HEK293 (cell line): ENCODE data around the gene MBOAT2.

ENCODE experiments used
- CTCF ChIA-PET: fragments of 350-600 bp; formaldehyde crosslinking; extraction: SDS; loops from one replicate; lab custom pipeline; 2021; ENCODE audit warnings: antibody characterized with exemption; lab: Yijun Ruan, JAX
- POLR2A ChIA-PET: fragments of 300-600 bp; formaldehyde crosslinking; extraction: SDS; loops from one replicate; lab custom pipeline; 2020; ENCODE audit warnings: antibody characterized with exemption, inconsistent platforms; lab: Yijun Ruan, JAX
- H3K27ac ChIP-seq: fragments of 200-500 bp; sonication (Bioruptor generic); 2 replicates; pipeline ENCODE4 v1.5.1; 2014; ENCODE audit warnings: low read depth, low read length, control low read depth, inconsistent platforms; ENCODE audit errors: extremely low read depth
- H3K36me3 ChIP-seq, 2 experiments: fragments of 200-500 bp in 1 of 2; sonication (Bioruptor generic) in 1 of 2; 1 replicate in 1 of 2; 2 replicates in 1 of 2; pipeline ENCODE4 v1.5.1; 2014 to 2017; ENCODE audit warnings: inconsistent platforms in 2 of 2, low read length in 2 of 2; ENCODE audit not compliant: control insufficient read depth in 2 of 2, insufficient read depth in 1 of 2
- H3K4me1 ChIP-seq: fragments of 200-500 bp; sonication (Bioruptor generic); 2 replicates; pipeline ENCODE4 v1.5.1; 2014; ENCODE audit warnings: mild to moderate bottlenecking, low read length, inconsistent platforms; ENCODE audit not compliant: control insufficient read depth, insufficient read depth
- H3K4me3 ChIP-seq: 2 replicates; pipeline ENCODE4 v1.5.1; 2011; ENCODE audit warnings: low read depth, mild to moderate bottlenecking, control low read depth, low read length, moderate library complexity
- H3K9me3 ChIP-seq: fragments of 200-500 bp; sonication (Bioruptor generic); 2 replicates; pipeline ENCODE4 v1.5.1; 2014; ENCODE audit warnings: low read depth, low read length, inconsistent platforms; ENCODE audit not compliant: control insufficient read depth, insufficient read depth
- TRIM28 ChIP-seq: IDR thresholded peaks from 2 replicates; pipeline ENCODE4 v1.6.1; 2011; ENCODE audit warnings: low read length, control low read depth, borderline replicate concordance
- YY1 ChIP-seq: fragments of 450-650 bp; formaldehyde crosslinking; IDR thresholded peaks from 2 replicates; pipeline ENCODE4 v1.5.1; 2018; ENCODE audit warnings: missing biosample characterization, missing genetic modification characterization
- ZNF133 ChIP-seq: fragments of 450-650 bp; formaldehyde crosslinking; IDR thresholded peaks from 2 replicates; pipeline ENCODE4 v1.5.1; 2016; ENCODE audit warnings: missing biosample characterization, missing genetic modification characterization
- ZNF140 ChIP-seq: fragments of 450-650 bp; formaldehyde crosslinking; IDR thresholded peaks from 2 replicates; pipeline ENCODE4 v1.5.1; 2016; ENCODE audit warnings: missing biosample characterization, missing genetic modification characterization
- ZNF19 ChIP-seq: fragments of 450-650 bp; formaldehyde crosslinking; IDR thresholded peaks from 2 replicates; pipeline ENCODE4; 2016; ENCODE audit warnings: missing biosample characterization, missing genetic modification characterization, low read depth
- ZNF274 ChIP-seq, 2 experiments: fragments of 200-500 bp in 1 of 2; fragments of 450-650 bp in 1 of 2; sonication (Bioruptor generic) in 1 of 2; formaldehyde crosslinking in 1 of 2; IDR thresholded peaks; 2 replicates each; pipeline versions ENCODE4 v1.5.1 to v1.6.1; 2014 to 2016; ENCODE audit warnings: borderline replicate concordance in 1 of 2, inconsistent platforms in 1 of 2, low read length in 1 of 2, missing biosample characterization in 1 of 2, missing genetic modification characterization in 1 of 2
- ZNF394 ChIP-seq: fragments of 450-650 bp; formaldehyde crosslinking; IDR thresholded peaks from 2 replicates; pipeline ENCODE4 v1.5.1; 2016; ENCODE audit warnings: missing biosample characterization, missing genetic modification characterization, mild to moderate bottlenecking, moderate library complexity, borderline replicate concordance
- ZNF561 ChIP-seq: fragments of 450-650 bp; IDR thresholded peaks from 2 replicates; pipeline ENCODE4 v1.5.1; 2018; ENCODE audit warnings: missing biosample characterization, missing genetic modification characterization, borderline replicate concordance
- ZNF596 ChIP-seq: fragments of 450-650 bp; IDR thresholded peaks from 2 replicates; pipeline ENCODE4 v1.5.0; 2018; ENCODE audit warnings: missing biosample characterization, mild to moderate bottlenecking, missing genetic modification characterization, moderate library complexity
- ZNF629 ChIP-seq: fragments of 450-650 bp; formaldehyde crosslinking; IDR thresholded peaks from 2 replicates; pipeline ENCODE4 v1.5.1; 2017; ENCODE audit warnings: missing biosample characterization, missing genetic modification characterization
- TF ChIP-seq, protein P1 (sequence below): fragments of 450-650 bp; formaldehyde crosslinking; IDR thresholded peaks from 2 replicates; pipeline ENCODE4 v1.5.1; 2016; ENCODE audit warnings: missing biosample characterization, missing genetic modification characterization
- TF ChIP-seq, protein P2 (sequence below): fragments of 450-650 bp; formaldehyde crosslinking; IDR thresholded peaks from 2 replicates; pipeline ENCODE4 v1.5.1; 2016; ENCODE audit warnings: missing biosample characterization, missing genetic modification characterization
- TF ChIP-seq, protein P3 (sequence below): fragments of 450-650 bp; formaldehyde crosslinking; IDR thresholded peaks from 2 replicates; pipeline ENCODE4 v1.5.1; 2016; ENCODE audit warnings: missing biosample characterization, missing genetic modification characterization, borderline replicate concordance

MBOAT2 gene

DNA sequence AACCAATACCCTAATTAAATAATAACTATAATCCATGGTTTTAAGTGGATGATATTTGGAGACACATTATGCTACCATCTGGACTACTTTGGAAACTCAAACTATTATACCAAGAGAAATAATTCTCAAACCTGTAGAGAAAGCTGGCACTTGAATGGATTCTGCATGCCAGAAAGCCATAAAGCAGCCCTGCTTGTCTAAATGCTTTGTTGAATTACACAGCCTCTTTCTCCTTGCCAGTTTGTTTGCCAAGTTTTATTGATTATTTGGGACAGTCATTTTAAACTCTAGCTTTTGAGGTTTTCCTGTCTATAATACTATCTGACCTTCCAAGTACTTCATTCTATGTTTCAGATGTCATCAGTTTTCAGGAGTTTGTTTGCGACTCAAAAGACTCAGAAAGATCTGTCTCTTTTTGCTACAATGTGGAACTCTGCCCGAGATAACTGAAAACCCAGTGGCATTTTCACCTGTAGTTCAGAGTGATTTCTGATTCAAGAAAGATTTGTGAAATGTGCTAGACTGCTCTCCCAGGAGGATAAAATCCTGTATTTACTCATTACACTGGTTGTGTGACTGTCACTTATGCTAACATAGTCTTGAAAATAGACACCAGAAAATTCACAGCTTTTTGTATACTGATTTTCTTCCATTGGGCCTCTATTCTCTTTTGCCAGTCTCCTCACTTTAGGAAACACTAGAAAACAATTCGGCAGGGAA, 29.2 kb upstream of the MBOAT2 start:
- CTCF ChIA-PET, result no interaction called here
- H3K4me3 ChIP-seq, result no peak overlapping the region
- peaks cover 13% of the 10 kb centered on the region for H3K4me1 ChIP-seq
- POLR2A ChIA-PET, result interaction anchor here (0.5 kb wide), 1 partner anchor 29 kb away, joined by 3 read pairs; no protein-coding TSS in a partner anchor
- H3K9me3 ChIP-seq, result no peaks in the 10 kb centered on the region
- TF ChIP-seq ZNF140 (no peak), ZNF133 (tag by site-specific recombination) (no peak), TRIM28 (no peak), ZNF561 (tag by site-specific recombination) (no peak), ZNF19 (no peak), ZNF596 (tag by site-specific recombination) (no peak), YY1 (tag by site-specific recombination) (no peak)
- TF ChIP-seq, protein P1, sequence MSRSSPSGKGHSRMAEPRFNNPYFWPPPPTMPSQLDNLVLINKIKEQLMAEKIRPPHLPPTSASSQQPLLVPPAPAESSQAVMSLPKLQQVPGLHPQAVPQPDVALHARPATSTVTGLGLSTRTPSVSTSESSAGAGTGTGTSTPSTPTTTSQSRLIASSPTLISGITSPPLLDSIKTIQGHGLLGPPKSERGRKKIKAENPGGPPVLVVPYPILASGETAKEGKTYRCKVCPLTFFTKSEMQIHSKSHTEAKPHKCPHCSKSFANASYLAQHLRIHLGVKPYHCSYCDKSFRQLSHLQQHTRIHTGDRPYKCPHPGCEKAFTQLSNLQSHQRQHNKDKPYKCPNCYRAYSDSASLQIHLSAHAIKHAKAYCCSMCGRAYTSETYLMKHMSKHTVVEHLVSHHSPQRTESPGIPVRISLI (tag by site-specific recombination), result no peak
- TF ChIP-seq, protein P2, sequence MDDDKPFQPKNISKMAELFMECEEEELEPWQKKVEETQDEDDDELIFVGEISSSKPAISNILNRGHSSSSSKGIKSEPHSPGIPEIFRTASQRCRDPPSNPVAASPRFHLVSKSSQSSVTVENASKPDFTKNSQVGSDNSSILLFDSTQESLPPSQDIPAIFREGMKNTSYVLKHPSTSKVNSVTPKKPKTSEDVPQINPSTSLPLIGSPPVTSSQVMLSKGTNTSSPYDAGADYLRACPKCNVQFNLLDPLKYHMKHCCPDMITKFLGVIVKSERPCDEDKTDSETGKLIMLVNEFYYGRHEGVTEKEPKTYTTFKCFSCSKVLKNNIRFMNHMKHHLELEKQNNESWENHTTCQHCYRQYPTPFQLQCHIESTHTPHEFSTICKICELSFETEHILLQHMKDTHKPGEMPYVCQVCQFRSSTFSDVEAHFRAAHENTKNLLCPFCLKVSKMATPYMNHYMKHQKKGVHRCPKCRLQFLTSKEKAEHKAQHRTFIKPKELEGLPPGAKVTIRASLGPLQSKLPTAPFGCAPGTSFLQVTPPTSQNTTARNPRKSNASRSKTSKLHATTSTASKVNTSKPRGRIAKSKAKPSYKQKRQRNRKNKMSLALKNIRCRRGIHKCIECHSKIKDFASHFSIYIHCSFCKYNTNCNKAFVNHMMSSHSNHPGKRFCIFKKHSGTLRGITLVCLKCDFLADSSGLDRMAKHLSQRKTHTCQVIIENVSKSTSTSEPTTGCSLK (tag by site-specific recombination), result no peak
- TF ChIP-seq, all 188 proteins: peak for 0
- H3K36me3 ChIP-seq, result no peaks in the 10 kb centered on the region
- no peak overlapping the region for H3K27ac ChIP-seq

DNA sequence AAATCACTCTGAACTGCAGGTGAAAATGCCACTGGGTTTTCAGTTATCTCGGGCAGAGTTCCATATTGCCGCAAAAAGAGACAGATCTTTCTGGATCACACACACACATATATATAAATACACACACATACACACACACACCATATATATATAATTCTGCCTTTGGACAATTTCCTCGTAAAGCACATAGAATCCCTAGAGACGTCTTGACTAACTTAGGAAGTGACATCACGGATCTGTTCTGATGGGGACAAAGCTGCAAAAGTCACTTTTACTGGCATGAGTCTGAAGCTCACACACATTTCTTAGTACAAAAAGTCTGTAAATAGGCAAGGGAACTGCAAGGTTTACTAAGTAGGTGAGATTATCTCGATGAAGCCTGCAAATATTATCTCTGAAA, 28.6 kb upstream of the MBOAT2 start:
- POLR2A ChIA-PET, result interaction anchor here (0.5 kb wide), 1 partner anchor 29 kb away, joined by 3 read pairs; no protein-coding TSS in a partner anchor
- TF ChIP-seq ZNF629 (tag by site-specific recombination), result no peak
- TF ChIP-seq, protein P3, sequence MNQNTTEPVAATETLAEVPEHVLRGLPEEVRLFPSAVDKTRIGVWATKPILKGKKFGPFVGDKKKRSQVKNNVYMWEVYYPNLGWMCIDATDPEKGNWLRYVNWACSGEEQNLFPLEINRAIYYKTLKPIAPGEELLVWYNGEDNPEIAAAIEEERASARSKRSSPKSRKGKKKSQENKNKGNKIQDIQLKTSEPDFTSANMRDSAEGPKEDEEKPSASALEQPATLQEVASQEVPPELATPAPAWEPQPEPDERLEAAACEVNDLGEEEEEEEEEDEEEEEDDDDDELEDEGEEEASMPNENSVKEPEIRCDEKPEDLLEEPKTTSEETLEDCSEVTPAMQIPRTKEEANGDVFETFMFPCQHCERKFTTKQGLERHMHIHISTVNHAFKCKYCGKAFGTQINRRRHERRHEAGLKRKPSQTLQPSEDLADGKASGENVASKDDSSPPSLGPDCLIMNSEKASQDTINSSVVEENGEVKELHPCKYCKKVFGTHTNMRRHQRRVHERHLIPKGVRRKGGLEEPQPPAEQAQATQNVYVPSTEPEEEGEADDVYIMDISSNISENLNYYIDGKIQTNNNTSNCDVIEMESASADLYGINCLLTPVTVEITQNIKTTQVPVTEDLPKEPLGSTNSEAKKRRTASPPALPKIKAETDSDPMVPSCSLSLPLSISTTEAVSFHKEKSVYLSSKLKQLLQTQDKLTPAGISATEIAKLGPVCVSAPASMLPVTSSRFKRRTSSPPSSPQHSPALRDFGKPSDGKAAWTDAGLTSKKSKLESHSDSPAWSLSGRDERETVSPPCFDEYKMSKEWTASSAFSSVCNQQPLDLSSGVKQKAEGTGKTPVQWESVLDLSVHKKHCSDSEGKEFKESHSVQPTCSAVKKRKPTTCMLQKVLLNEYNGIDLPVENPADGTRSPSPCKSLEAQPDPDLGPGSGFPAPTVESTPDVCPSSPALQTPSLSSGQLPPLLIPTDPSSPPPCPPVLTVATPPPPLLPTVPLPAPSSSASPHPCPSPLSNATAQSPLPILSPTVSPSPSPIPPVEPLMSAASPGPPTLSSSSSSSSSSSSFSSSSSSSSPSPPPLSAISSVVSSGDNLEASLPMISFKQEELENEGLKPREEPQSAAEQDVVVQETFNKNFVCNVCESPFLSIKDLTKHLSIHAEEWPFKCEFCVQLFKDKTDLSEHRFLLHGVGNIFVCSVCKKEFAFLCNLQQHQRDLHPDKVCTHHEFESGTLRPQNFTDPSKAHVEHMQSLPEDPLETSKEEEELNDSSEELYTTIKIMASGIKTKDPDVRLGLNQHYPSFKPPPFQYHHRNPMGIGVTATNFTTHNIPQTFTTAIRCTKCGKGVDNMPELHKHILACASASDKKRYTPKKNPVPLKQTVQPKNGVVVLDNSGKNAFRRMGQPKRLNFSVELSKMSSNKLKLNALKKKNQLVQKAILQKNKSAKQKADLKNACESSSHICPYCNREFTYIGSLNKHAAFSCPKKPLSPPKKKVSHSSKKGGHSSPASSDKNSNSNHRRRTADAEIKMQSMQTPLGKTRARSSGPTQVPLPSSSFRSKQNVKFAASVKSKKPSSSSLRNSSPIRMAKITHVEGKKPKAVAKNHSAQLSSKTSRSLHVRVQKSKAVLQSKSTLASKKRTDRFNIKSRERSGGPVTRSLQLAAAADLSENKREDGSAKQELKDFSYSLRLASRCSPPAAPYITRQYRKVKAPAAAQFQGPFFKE (tag by site-specific recombination), result no peak
- TF ChIP-seq ZNF274 (IDR thresholded peaks at IDR 0.05; ENCODE audit: low read length), result no peak
- no peak for TF ChIP-seq ZNF274 (tag by site-specific recombination; IDR thresholded peaks at IDR 0.05; ENCODE audit: borderline replicate concordance)
- TF ChIP-seq ZNF394, result no peak
- TF ChIP-seq, all 188 proteins: peak for 0
- H3K9me3 ChIP-seq, result no peaks in the 10 kb centered on the region
- no peaks in the 10 kb centered on the region for H3K36me3 ChIP-seq
- no peak overlapping the region for H3K4me3 ChIP-seq
- H3K27ac ChIP-seq, result no peak overlapping the region
- CTCF ChIA-PET, result interaction anchor here (0.7 kb wide), 1 partner anchor 77 kb away, joined by 3 read pairs; no protein-coding TSS in a partner anchor
- H3K4me1 ChIP-seq, result peaks cover 13% of the 10 kb centered on the region
